PC-9 (cell line): Measurements from ENCODE around the gene CPHXL2.

Source experiments
- EZH2 ChIP-seq: fragments of 200-600 bp; sonication (generic); IDR thresholded peaks from 2 replicates; pipeline ENCODE4 v1.8.0; 2017; ENCODE audit warnings: antibody characterized with exemption, low read depth
- TF ChIP-seq, protein P1 (sequence below): fragments of 200-600 bp; sonication (generic); conservative IDR thresholded peaks from 2 replicates; pipeline ENCODE4 v1.6.1; 2017; ENCODE audit warnings: mixed run types, antibody characterized with exemption, mild to moderate bottlenecking, moderate library complexity

DNA sequence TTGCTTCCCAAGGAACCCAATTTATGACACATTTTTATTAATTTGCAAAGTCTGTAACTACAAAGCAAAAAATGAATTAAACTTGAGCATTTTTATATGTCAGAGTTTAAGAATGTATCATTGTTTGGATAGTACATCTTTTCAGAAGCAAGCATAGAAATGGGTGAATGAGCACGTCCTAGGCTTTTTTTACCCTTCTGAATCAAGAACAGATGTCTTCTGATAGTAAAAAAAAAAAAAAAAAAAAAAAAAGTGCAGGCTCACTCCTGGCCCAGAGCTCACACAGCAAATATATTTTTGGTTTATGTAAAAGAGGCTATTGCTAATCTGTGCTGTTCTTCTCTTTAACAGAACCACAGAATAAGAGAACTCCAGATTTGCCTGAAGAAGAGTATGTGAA is 22.9 kb downstream of the CPHXL2 start:
- TF ChIP-seq, protein P1, sequence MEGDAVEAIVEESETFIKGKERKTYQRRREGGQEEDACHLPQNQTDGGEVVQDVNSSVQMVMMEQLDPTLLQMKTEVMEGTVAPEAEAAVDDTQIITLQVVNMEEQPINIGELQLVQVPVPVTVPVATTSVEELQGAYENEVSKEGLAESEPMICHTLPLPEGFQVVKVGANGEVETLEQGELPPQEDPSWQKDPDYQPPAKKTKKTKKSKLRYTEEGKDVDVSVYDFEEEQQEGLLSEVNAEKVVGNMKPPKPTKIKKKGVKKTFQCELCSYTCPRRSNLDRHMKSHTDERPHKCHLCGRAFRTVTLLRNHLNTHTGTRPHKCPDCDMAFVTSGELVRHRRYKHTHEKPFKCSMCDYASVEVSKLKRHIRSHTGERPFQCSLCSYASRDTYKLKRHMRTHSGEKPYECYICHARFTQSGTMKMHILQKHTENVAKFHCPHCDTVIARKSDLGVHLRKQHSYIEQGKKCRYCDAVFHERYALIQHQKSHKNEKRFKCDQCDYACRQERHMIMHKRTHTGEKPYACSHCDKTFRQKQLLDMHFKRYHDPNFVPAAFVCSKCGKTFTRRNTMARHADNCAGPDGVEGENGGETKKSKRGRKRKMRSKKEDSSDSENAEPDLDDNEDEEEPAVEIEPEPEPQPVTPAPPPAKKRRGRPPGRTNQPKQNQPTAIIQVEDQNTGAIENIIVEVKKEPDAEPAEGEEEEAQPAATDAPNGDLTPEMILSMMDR = no peak
- no peak for TF ChIP-seq EZH2
